CD4-positive, alpha-beta T cell treated with Interleukin-17A for 1 hour (primary cell): Measurements from ENCODE around the gene NOSTRIN.
"Not testable (repeated sequence)": the region's sequence is repeated elsewhere in the genome, so short reads cannot be mapped to it uniquely, and the experiment has no call there.

Source experiments
- DNase-seq: peaks from one replicate; pipeline ENCODE4 v3.0.0-alpha.2; 2020

The NOSTRIN gene

GRCh38 chr2:168819829-168820489 lies 17.5 kb downstream of the NOSTRIN start:
- DNase-seq: no peak

DNA sequence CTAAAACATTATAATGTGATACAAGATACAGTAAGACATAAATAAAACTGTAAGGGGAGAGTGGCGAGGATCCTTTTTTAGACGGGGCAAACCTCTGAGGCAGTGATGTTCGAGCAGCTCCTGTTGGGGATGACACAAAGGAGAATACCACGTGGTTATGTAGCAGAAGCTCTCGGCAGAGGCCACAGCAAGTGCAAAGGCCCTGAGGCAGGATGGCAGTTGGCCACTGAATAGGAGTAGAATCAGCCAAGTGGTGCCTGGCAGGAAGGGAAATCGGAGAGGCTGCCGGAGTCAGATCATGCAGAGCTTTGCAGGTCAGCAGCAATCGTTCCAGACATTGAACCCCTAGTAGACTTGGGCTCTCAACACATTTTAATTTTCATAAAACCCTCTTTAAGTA lies 19.1 kb downstream of the NOSTRIN start:
- DNase-seq: no peak

- DNase-seq: no peak
Observed at GRCh38 chr2:168821992-168822391, 19.6 kb downstream of the NOSTRIN start.

DNA sequence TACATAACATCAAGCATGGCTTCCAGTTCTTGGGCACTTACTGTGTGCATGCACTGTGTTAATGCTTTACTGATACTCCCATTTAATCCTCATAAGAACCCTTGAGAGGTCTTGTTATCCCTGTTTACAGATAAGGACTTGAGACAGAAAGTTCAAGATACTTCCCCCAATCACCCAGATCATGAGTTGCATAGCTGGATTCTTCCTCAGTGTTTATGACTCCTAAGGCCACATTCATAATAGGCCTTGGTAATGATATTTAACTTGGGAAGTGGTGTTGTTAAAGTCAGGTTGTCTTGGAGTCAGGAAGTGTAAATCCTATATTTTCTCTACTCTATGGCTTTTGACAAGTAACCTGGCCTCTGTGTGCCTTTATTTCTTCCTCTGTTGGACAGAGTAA lies 22.7 kb downstream of the NOSTRIN start:
- DNase-seq: no peak

DNA sequence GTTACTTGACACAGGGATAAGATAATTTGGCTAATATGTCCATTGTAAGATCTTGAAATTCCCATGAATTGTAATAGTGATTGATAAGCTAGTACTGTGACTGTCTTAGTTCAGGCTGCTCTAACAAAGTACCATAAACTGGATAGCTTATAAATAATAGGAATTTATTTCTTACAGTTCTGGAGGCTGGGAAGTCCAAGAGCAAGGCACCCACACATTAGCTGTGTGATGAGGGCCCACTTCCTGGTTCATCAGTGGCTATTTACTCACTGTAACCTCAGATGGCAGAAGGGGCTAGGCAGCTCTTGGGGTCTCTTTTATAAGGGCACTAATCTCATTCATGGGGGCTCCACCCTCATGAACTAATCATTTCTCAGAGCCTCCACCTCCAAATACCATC lies 28.5 kb downstream of the NOSTRIN start:
- DNase-seq: no peak

DNA sequence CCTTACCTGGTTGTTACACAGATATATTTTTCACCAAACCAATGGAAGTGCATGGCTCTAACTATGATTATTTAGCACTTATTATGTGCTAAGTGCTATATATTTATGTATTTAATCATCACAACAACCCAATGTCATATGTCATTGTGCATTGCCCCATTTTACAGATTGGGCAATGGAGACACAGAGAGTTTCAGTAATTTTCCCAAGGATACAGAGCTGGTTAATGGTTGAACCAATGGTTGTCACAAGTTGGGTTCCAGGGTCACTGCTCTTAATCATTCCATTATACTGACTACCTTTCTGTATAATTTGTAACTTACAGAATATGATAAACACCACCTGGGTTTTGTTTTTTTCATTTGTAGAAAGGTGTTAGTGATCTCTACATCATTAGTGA lies 29.2 kb downstream of the NOSTRIN start:
- DNase-seq: no peak

DNA sequence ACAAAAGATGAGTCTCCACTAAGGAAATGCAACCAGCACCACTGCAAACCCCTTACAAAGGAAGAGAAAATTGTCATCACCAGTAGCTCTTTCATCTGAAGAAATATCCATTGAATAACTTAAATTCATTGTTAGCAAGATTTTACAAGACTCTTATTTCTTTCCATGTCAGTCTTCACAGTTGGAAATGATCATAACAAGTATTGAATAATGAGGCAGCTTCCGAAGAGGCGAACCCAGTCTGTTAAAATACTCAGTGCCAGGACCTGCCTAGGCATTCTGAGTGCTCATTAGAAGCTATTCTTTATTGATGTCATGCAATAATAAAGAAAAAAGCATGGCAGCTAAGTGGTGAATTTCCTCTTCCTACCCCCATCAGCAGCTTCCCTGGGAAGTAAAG lies 33.5 kb downstream of the NOSTRIN start:
- DNase-seq: no peak

- no peak for DNase-seq
Observed at GRCh38 chr2:168841445-168841844, 39.0 kb downstream of the NOSTRIN start.

DNA sequence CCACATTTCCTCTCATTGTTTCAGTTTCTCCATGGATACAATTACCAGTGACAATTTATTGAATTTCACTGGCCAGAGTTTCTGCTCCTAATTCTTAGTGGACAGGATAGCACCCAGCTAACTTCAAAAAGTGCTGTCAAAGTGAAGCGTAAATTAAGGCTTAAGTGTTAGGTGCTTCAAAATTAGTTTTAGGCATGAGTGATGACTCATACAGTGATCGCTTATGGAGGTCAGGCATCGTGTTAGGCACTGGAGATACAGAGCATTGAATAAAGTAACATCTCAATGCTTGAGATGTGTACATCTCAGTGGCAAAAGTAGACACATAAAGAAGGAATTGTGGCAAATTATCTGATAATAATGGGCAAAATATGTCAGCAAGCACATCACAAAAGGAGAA lies 40.8 kb downstream of the NOSTRIN start:
- no peak for DNase-seq

DNA sequence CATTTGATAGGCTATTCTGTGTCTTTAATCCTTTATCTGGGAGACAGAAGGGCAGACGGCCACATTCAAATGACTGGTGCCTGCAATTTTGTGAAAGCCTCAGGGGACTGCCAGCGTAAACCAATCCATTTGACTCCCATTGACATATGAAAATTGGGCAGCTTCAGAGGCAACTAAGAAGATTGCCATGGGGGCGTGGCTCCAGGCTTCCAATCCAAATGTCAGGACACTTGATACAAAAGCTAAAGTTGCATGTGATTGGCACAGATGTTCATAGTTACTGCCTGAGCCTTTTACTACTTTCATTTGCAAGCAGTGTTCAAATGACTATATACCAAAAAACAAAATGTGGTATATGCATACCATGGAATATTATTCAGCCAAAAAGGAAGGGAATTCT lies 45.8 kb downstream of the NOSTRIN start:
- no peak for DNase-seq

DNA sequence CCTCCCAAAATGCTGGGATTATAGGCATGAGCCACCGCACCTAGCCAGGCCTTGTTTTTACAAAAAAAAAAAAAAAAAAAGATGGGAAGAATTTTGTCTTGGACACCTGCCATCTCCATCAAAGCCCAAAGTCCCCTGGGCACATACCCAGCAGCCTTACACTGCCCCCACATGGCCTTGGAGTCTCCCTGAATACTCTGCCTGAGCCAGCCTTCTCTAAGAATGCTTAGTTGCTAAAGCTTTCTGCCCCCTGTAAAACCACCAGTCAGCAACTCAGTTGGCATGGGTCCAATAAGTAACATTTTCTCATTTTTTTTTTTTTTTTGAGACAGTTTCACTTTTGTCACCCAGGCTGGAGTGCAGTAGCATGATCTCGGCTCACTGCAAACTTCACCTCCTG lies 47.2 kb downstream of the NOSTRIN start:
- no peak for DNase-seq

GRCh38 chr2:168850846-168851245 lies 48.4 kb downstream of the NOSTRIN start:
- DNase-seq: no peak

DNA sequence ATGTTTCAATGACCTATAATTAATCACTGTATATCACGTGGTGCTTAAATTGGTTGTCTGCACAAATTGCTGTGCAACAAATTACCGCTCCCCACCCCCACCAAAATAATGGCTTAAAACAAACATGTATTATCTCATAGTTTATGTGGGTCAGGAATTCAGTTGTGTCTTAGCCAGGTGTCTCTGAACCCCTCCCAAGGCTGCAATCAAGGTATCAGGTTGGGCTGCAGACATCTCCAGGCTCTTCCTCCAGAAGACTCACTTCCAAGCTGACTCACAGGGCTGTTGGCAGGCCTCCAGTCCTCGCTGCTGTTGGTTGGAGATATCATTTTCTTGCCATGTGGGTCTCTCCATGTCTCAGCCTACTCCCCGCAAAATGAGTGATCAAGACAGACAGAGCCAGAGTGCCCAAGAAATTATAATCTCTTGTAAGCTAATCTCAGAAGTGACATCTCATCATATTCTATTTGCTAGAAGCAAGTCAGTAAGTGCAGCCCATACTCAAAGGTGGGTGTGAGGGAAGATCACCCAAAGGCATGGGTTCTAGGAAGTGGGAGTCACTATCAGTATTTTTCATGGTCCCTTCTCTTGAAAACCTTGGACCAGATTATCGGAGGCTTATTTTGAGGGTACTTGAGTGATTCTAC lies 49.4 kb downstream of the NOSTRIN start:
- no peak for DNase-seq

- no peak for DNase-seq
Observed at GRCh38 chr2:168852481-168852880, 50.0 kb downstream of the NOSTRIN start.

DNA sequence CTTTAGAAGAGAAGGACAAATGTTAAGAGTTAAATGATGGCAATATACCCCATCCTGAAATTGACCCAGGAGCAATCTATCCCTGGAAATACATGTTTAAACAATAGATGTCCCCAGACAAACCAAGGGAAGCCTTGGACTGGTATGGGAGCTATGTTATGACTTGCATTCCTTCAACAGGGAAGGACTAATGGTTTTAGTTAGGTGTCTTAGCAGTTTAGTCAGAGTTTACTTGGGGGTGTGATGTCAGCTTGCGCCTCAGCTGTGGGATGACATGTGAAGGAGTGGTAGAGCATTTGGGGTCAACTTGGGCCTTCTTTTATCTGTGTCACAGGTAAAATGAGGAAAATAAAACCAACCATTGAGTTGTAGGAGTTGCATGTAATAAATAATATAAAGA lies 51.0 kb downstream of the NOSTRIN start:
- DNase-seq: no peak

- no peak for DNase-seq
Observed at GRCh38 chr2:168854651-168855050, 52.2 kb downstream of the NOSTRIN start.

- no peak for DNase-seq
Observed at GRCh38 chr2:168855601-168856000, 53.2 kb downstream of the NOSTRIN start.

DNA sequence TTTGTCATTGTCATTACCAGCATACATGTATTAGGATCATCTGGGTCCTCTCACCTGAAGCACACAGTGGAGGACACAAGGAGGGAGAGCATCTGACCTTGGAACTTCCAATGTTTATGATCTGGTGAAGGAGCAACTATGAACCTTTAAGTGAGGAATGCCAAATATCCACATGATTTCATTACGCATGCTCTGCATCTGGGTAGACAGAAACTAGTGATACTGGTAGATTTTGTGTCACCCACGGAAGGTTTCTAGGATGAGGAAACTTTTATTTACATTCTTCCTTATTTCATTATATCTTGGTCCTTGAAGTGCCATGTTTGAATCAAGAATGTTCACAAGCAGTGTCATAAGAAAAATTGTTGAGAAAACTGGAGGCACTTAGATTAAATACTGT lies 55.7 kb downstream of the NOSTRIN start:
- no peak for DNase-seq

- not testable (repeated sequence) for DNase-seq
Observed at GRCh38 chr2:168867164-168867563, 64.7 kb downstream of the NOSTRIN start.

DNA sequence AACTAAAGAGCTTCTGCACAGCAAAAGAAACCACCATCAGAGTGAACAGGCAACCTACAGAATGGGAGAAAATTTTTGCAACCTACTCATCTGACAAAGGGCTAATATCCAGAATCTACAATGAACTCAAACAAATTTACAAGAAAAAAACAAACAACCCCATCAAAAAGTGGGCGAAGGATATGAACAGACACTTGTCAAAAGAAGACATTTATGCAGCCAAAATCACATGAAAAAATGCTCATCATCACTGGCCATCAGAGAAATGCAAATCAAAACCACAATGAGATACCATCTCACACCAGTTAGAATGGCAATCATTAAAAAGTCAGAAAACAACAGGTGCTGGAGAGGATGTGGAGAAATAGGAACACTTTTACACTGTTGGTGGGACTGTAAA lies 67.9 kb downstream of the NOSTRIN start:
- DNase-seq: not testable (repeated sequence)

- DNase-seq: not testable (repeated sequence)
Observed at GRCh38 chr2:168870824-168871223, 68.4 kb downstream of the NOSTRIN start.

- DNase-seq: no peak
Observed at GRCh38 chr2:168874368-168875054, 72.1 kb downstream of the NOSTRIN start.

GRCh38 chr2:168882163-168882562 lies 79.7 kb downstream of the NOSTRIN start:
- DNase-seq: not testable (repeated sequence)

- DNase-seq: no peak
Observed at GRCh38 chr2:168884975-168885374, 82.5 kb downstream of the NOSTRIN start.
